Panc1 (cell line): ENCODE results near the gene TMEM238L. TPM values are rescaled to one million over a fixed set of nuclear protein-coding genes. Genes with fewer than 3 reads are reported as not detected.

ENCODE experiments used
- ATAC-seq: fragments of 200-7000 bp; cut with Tn5 transposase; 2 replicates; pipeline ENCODE4 v1.9.1; 2020; ENCODE audit warnings: mild to moderate bottlenecking, moderate library complexity
- BruUV-seq: library from RNA; stranded (reverse); fragments of 400-500 nt; replicated peaks from 2 replicates; lab custom pipeline; 2021; lab: Mats Ljungman, UMichigan
- CTCF ChIA-PET: fragments of 300-600 bp; sonication (Branson Sonifier 250); formaldehyde crosslinking; loops from one replicate; lab custom pipeline; 2022; ENCODE audit warnings: antibody characterized with exemption; lab: Charles Lee
- POLR2A ChIA-PET: fragments of 300-600 bp; sonication (Branson Sonifier 250); formaldehyde crosslinking; loops from one replicate; lab custom pipeline; 2022; ENCODE audit warnings: antibody characterized with exemption; lab: Charles Lee
- DNase-seq: peaks from one replicate; pipeline ENCODE4 v3.0.0-alpha.2; 2010; ENCODE audit warnings: low read depth, low spot score
- H3K27ac ChIP-seq: 2 replicates; pipeline ENCODE4 v1.5.1; 2011; ENCODE audit warnings: mild to moderate bottlenecking, low read length, inconsistent platforms
- H3K27me3 ChIP-seq: fragments of 200-500 bp; sonication (Bioruptor generic); 2 replicates; pipeline ENCODE4 v1.6.0; 2014; ENCODE audit warnings: low read length, inconsistent platforms; ENCODE audit not compliant: control insufficient read depth, insufficient read depth
- H3K36me3 ChIP-seq: fragments of 200-500 bp; sonication (Bioruptor generic); 2 replicates; pipeline ENCODE4 v1.5.1; 2014; ENCODE audit warnings: inconsistent platforms, mild to moderate bottlenecking, low read length, moderate library complexity; ENCODE audit not compliant: control insufficient read depth, insufficient read depth
- H3K4me1 ChIP-seq: 2 replicates; pipeline ENCODE4 v1.5.1; 2011; ENCODE audit warnings: inconsistent platforms, mild to moderate bottlenecking, low read length, moderate library complexity; ENCODE audit not compliant: control insufficient read depth, insufficient read depth
- H3K4me3 ChIP-seq, 2 experiments: 2 replicates each; pipeline ENCODE4 v1.5.1; 2011 to 2012; ENCODE audit warnings: low read depth in 2 of 2, low read length in 2 of 2, mild to moderate bottlenecking in 2 of 2, inconsistent platforms in 1 of 2, moderate library complexity in 1 of 2
- H3K9me3 ChIP-seq: fragments of 200-500 bp; sonication (Bioruptor generic); 2 replicates; pipeline ENCODE4 v1.5.1; 2014; ENCODE audit warnings: low read depth, mild to moderate bottlenecking, inconsistent platforms, low read length, moderate library complexity; ENCODE audit not compliant: control insufficient read depth, insufficient read depth
- CTCF ChIP-seq: fragments of 450-650 bp; IDR thresholded peaks from 2 replicates; pipeline ENCODE4 v1.5.1; 2017; ENCODE audit warnings: mild to moderate bottlenecking
- POLR2AphosphoS5 ChIP-seq: IDR thresholded peaks from 2 replicates; pipeline ENCODE4 v1.6.1; 2012; ENCODE audit warnings: mild to moderate bottlenecking, low read depth, low read length, moderate library complexity
- REST ChIP-seq, 2 experiments: IDR thresholded peaks; 2 replicates each; pipeline ENCODE4 v1.6.1; 2011 to 2012; ENCODE audit warnings: low read depth in 2 of 2, control low read depth in 1 of 2, low read length in 1 of 2, mild to moderate bottlenecking in 1 of 2, moderate library complexity in 1 of 2; ENCODE audit not compliant: insufficient read depth in 1 of 2
- SIN3A ChIP-seq: IDR thresholded peaks from 2 replicates; pipeline ENCODE4 v1.6.1; 2012; ENCODE audit warnings: low read depth, mild to moderate bottlenecking, low read length, moderate library complexity, borderline replicate concordance; ENCODE audit not compliant: insufficient read depth
- TCF7L2 ChIP-seq: IDR thresholded peaks from 2 replicates; pipeline ENCODE4 v1.6.1; 2011; ENCODE audit warnings: mild to moderate bottlenecking, low read depth, low read length, inconsistent platforms
- in situ Hi-C: cut with HindIII; loops from 2 replicates; pipeline ENCODE4 v1.10.0; 2016; ENCODE audit warnings: low sequenced_read_pairs, low pct_unique_long_range_greater_than_20kb
- intact Hi-C: fragments of 100-400 bp; cut with micrococcal nuclease; formaldehyde crosslinking; loops from one replicate; pipeline ENCODE4 v1.10.0; 2022; ENCODE audit not compliant: unreplicated experiment
- total RNA-seq: library from RNA; stranded (reverse); gene quantifications from one replicate; pipeline ENCODE4 v1.2.1, GENCODE V29; 2021; ENCODE audit not compliant: unreplicated experiment

The TMEM238L gene
- total RNA-seq, 1 experiment from 2014 or later, result not detected

GRCh38 chr17:10799407-10799806 lies 4.5 kb downstream of the TMEM238L start:
- Histone ChIP-seq H3K4me1 (no peaks in the 10 kb centered on the region), H3K36me3 (no peaks in the 10 kb centered on the region), H3K27ac (no peak overlapping the region), H3K9me3 (no peaks in the 10 kb centered on the region), H3K4me3 (no peak overlapping the region), H3K27me3 (no peaks in the 10 kb centered on the region)
- ChIA-PET CTCF (interaction anchor here (0.6 kb wide), 1 partner anchor 76 kb away, joined by 3 read pairs; no protein-coding TSS in a partner anchor), POLR2A (no interaction called here)
- in situ Hi-C loops (no loop called here), intact Hi-C loops (no loop called here)
- no peak for ATAC-seq
- no peak for DNase-seq
- BruUV-seq, result no TSS peak
- no peak for TF ChIP-seq TCF7L2
- no peak for TF ChIP-seq SIN3A
- TF ChIP-seq POLR2AphosphoS5, result no peak
- no peak for TF ChIP-seq REST (IDR thresholded peaks at IDR 0.05; ENCODE audit: insufficient read depth in 1 of 2, low read depth in 2 of 2, low read length in 1 of 2)
- TF ChIP-seq CTCF, result no peak

GRCh38 chr17:10798910-10799309 lies 5.0 kb downstream of the TMEM238L start:
- Histone ChIP-seq H3K4me1 (no peaks in the 10 kb centered on the region), H3K27ac (no peak overlapping the region), H3K27me3 (no peaks in the 10 kb centered on the region), H3K9me3 (no peaks in the 10 kb centered on the region), H3K4me3 (no peak overlapping the region), H3K36me3 (no peaks in the 10 kb centered on the region)
- no TSS peak for BruUV-seq
- DNase-seq (no peak), ATAC-seq (no peak)
- ChIA-PET POLR2A (no interaction called here), CTCF (interaction anchor here (0.6 kb wide), 1 partner anchor 77 kb away, joined by 3 read pairs; no protein-coding TSS in a partner anchor)
- in situ Hi-C loops (no loop called here), intact Hi-C loops (no loop called here)
- TF ChIP-seq TCF7L2 (no peak), REST (IDR thresholded peaks at IDR 0.05; ENCODE audit: insufficient read depth in 1 of 2, low read depth in 2 of 2, low read length in 1 of 2) (no peak), POLR2AphosphoS5 (no peak), SIN3A (no peak), CTCF (no peak)
